ENCODE data around the gene ZBTB7C.

Gene ZBTB7C

DNA sequence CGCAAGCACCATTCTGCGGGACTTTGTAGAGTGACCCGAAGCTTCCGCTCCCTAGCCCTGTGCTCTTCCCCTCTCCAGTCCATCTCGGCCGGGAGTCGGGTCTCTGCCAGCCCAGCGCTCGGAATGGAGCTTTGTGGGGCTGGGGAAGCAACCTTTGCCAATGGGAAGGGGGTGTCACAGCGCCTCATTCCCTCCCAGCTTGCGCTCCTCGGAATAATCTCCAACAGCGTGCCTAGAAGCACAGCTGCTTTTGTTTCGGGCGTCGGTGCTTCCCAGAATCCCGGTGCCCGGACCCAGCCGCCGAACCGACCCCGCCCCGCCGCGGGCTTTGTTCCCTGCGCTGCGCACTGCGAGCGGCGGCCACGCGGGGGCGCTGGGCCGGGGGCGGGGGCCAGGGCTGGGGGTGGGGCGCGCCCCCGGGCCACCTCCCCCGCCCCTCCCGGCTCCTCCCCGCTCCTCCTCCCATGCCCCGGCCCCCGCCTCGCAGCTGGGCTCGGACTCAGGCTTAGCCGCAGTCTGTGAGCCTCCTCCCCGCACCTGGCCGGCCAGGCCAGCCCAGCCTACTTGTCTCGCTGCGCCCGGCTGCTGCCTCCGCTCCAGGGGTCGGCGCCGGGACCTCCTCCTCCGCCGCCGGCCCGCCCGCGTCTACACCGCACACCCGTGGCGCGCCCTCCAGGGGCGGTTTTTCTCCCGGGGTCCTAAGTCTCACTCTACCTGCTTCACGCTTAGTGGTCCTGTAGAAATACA lies 401.1 kb downstream of the ZBTB7C start:
- peak; percentile 70 for DNase-seq

DNA sequence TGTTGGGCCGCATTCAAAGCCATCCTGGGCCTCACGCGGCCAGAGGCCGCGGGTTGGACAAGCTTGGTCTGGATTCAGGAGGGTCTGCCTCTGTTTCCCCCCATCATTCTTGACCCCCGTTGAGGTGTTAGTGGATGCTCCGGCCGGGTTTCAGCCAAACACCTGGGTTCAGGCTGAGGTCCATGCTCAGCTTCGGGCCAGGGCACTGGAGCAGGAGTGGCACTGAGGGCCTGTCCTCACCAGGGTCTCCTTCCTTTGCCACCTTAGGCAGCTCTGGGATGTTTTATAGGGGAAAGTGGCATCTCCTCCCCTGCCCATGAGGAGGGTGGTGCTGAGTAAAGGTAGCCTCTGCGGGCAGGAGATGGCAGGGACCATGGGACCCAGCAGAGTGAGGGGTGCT lies 401.8 kb downstream of the ZBTB7C start:
- DNase-seq = no peak

DNA sequence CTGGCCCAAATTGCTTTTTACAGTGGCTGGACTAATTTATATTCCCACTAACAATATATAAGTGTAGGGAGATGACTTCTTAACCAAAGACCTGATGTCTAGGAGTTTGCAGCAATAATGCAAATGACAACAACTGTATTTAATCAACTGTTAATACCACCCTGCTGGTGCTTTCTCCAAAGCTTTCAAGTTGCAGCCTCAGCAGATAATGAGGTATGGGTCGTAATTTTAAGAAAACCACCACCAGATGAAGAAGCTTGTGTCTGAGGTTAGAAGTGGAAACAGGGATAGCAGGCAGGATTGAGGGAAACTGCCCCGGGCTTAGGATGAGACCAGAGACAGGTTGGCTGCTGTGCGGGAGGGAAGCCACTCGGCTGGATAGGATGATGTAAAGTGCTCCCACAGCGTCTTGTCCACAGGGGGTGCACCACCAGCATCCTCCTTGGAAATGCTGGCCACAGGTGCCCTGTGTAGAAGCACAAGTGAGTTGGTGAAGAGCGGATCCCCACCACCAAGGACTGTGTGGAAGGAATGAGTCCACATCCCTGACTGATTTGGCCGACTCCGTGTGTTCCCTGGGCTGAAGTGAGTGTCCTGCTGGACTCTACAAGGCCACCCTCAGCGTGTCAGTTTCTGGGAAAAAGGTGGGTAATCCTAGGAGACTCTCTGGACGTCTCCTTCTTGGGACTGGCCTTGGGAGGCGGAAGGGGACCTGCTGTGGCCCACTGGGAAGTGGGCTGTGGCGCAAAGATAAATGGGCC lies 402.6 kb downstream of the ZBTB7C start:
- DNase-seq = no peak

GRCh38 chr18:48004577-48004976 lies 404.6 kb downstream of the ZBTB7C start:
- DNase-seq = no peak

DNA sequence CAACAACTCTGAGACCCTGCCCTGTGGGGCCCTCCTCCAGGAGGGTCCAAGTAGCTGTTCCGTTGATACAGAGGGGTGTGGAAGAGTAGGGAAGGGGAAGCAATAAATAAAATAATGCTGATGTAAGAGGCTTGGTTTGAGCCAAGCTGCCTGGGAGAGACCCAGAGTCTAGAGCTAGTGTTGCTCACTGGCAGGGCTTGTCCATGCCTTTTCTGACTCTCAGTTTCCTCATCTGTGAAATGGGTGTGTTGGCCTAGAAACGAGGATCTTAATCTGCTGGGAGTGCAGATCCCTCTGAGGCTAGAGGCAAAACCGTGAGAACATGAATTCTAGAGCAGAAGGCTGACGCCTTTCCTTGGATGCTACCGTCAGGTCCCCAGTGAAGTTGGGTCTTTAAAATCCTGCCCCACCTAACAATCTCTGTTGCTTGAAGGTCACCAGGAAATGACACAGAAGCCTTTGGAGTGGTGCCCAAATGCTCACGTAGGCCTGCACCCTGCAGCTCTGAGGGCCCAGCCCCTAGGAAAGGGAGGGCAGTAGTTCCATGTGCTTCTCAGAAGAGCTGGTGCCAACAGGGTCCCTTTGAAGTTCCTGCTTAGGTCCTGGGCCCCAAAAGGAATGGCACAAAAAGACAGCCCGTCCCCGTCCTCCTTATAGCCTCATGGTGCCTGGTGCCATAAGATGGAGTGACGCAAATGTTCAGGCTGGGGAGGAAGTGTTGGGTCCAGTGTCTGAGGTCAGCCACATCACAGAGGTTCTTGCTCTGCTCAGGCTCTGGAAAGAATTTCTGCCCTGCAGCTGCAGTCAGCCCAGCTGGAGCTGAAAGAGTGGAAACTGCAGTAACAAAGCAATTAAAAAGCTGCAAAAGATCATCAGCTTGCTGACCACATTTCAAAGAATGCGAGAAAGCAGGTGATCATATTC lies 405.5 kb downstream of the ZBTB7C start:
- no peak for DNase-seq

- DNase-seq = no peak
Measured at GRCh38 chr18:48002933-48003365, 406.2 kb downstream of the ZBTB7C start.

DNA sequence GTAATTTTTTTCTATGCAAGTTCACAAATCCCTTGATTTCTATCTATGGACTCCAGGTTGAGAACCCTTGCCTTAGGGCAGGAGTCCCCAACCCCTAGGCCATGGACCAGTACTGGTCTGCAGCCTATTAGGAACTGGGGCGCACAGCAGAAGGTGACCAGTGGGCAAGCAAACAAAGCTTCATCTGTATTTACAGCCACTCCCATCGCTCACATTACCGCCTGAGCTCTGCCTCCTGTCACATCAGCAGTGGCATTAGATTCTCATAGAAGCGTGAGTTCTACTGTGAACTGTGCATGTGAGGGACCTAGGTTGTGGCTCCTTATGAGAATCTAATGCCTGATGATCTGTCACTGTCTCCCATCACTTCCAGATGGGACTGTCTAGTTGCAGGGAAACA lies 408.5 kb downstream of the ZBTB7C start:
- no peak for DNase-seq

- no peak for DNase-seq
Measured at GRCh38 chr18:47999801-48000248, 409.4 kb downstream of the ZBTB7C start.

- DNase-seq = peak; percentile 6
Measured at GRCh38 chr18:47997338-47997780, 411.8 kb downstream of the ZBTB7C start.

- DNase-seq = peak; percentile 64
Measured at GRCh38 chr18:47996091-47996541, 413.1 kb downstream of the ZBTB7C start.

DNA sequence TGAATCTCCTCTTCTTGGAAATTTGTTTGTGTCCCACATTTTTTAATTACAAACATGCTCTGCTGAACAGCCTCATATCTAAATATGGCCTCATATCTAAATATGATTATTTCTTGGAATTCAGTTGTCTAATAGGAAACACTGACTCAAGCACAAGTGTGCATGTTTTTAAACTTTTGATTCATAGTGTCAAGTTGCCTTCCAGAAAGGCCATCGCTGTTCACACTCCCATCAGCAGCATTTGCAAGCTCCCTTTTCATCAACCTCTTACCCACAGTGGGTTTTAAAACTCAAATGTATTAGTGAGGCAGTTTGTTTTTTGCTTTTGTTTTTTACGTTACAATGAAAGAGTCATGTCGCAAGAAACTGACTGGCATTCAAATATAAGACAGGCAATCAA lies 413.5 kb downstream of the ZBTB7C start:
- no peak for DNase-seq

- DNase-seq = no peak
Measured at GRCh38 chr18:47993409-47993808, 415.8 kb downstream of the ZBTB7C start.

DNA sequence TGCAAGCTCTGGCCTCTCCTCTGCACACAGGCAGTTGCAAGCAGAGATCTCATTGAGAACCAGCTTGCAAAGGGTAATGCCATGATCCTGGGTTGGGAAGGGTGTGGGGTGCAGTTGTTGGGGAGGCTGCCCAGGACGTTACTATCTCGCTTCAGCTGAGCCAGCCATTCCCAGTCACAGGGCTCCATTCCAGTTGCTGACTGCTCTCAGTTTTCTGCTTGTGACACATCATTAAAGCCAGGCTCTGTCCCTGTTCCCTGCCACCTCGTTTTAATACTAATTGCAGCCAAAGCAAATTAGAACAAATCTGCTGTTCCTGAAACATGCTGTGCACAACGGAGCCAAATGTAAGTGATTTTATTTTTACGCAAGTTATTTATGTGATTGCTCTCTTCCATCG lies 416.2 kb downstream of the ZBTB7C start:
- DNase-seq = no peak

- no peak for DNase-seq
Measured at GRCh38 chr18:47992266-47992665, 416.9 kb downstream of the ZBTB7C start.

DNA sequence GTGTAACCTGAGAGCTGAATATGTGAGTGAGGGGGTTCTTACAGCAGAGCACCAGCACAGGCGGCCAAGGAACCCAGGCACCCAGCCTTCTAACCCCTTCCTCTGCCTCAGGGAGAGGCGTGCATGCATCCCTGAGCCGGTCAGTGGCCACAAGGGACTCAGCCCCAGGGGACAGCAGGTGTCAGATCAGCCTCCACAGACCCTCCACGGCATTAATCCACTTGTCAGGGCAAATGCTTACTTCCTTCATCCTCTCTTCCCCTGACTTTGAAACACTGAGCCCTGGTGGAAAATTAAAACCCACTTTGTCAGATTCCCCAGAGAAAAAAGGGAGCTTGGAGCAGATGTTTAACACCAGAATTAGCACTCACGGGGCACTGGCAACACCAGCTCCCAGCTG lies 418.2 kb downstream of the ZBTB7C start:
- no peak for DNase-seq

- no peak for DNase-seq
Measured at GRCh38 chr18:47987388-47987699, 421.8 kb downstream of the ZBTB7C start.

- DNase-seq = peak; percentile 10
Measured at GRCh38 chr18:47986620-47987387, 422.4 kb downstream of the ZBTB7C start.

GRCh38 chr18:47985866-47986265 lies 423.3 kb downstream of the ZBTB7C start:
- DNase-seq = no peak

GRCh38 chr18:47984991-47985390 lies 424.2 kb downstream of the ZBTB7C start:
- no peak for DNase-seq

GRCh38 chr18:47983946-47984345 lies 425.2 kb downstream of the ZBTB7C start:
- no peak for DNase-seq

DNA sequence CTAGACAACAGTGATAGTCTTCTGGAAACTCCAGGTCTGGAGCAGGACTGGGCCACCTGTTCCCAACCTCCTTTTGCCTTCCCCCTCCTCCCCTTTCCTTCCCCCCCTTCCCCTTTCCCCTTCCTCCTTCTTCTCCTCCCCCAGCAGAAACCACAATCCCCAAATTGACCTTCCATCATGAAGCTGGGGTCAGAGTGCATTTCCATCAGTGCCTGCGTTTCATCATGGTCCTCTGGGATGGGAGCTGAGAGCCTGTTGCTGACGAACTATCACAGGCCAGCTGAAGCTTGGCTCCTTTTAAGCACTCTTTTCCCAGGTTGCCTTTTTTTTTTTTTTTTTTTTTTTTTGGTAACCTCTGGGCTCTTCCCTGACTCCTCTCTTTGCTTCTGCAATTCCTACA lies 426.1 kb downstream of the ZBTB7C start:
- no peak for DNase-seq

DNA sequence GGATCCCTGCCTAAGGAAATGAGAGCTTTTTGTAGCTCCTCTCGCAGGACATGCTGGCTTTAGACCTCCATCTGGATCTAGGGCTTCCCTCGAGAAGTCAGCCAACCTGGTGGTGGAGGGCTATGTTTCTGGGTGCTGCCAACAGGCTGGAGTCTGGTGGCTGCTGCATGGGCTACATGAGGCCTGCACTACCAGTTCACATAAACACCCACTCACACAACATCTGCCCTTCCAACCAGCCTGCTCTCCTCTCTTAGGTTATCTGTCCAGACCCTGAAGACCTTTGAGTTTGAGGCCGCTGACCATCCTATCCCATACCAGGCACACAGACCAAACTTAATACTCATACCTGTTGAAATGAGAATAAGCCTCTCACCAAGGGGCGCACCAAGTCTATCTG lies 427.4 kb downstream of the ZBTB7C start:
- DNase-seq = no peak
